Mammary epithelial cell (primary cell): Measurements from ENCODE around the gene IP6K3.

Experiments used
- EZH2 ChIP-seq: IDR thresholded peaks from 2 replicates; pipeline ENCODE4 v1.6.1; 2012; ENCODE audit warnings: low read length, inconsistent platforms, borderline replicate concordance
- TF ChIP-seq, protein P1 (sequence below), 2 donors: IDR thresholded peaks in 1 of 2; conservative IDR thresholded peaks in 1 of 2; 2 replicates each; pipeline ENCODE4 v1.5.1; 2011 to 2012; ENCODE audit warnings: inconsistent platforms in 2 of 2, low read length in 2 of 2, mild to moderate bottlenecking in 2 of 2, control low read depth in 1 of 2, low read depth in 1 of 2; ENCODE audit not compliant: insufficient read depth in 1 of 2; ENCODE audit errors: extremely low read depth in 1 of 2

DNA sequence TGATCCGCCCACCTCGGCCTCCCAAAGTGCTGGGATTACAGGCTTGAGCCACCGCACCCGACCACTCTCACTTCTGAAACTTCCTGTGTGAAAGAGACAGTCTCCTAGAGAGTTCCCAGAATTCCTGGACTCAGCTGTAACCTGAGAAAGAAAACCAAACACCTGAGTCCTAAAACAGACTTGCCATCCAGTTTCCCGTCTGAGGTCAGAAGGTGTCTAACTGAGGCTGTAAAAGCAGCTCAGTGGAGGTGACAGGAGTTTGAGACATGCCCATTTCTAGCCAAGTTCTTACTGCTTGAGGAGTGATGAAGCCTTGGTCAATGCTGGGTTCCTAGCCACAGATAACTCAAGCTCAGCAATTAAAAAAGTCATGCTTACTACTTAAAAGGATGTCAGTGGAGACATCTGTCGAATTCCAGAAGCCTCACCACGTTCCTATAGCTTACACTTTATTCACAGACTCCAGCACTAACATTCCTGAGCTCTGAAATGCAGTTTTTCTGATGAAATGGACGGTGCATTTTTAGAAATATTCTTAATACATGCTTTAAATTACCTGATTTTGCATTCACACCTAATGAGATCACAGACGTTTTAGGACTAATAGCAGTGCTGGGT, 41.3 kb downstream of the IP6K3 start:
- TF ChIP-seq, protein P1, sequence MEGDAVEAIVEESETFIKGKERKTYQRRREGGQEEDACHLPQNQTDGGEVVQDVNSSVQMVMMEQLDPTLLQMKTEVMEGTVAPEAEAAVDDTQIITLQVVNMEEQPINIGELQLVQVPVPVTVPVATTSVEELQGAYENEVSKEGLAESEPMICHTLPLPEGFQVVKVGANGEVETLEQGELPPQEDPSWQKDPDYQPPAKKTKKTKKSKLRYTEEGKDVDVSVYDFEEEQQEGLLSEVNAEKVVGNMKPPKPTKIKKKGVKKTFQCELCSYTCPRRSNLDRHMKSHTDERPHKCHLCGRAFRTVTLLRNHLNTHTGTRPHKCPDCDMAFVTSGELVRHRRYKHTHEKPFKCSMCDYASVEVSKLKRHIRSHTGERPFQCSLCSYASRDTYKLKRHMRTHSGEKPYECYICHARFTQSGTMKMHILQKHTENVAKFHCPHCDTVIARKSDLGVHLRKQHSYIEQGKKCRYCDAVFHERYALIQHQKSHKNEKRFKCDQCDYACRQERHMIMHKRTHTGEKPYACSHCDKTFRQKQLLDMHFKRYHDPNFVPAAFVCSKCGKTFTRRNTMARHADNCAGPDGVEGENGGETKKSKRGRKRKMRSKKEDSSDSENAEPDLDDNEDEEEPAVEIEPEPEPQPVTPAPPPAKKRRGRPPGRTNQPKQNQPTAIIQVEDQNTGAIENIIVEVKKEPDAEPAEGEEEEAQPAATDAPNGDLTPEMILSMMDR (conservative IDR thresholded peaks at IDR 0.05 in 1 of 2, IDR thresholded peaks at IDR 0.05 in 1 of 2; ENCODE audit: extremely low read depth in 1 of 2, insufficient read depth in 1 of 2, low read depth in 1 of 2, low read length in 2 of 2), result no peak
- no peak for TF ChIP-seq EZH2
